Body of pancreas (tissue), 4 donors: ENCODE data around the gene FAM193B. TPM values are rescaled to one million over a fixed set of nuclear protein-coding genes. Genes with fewer than 3 reads are reported as not detected.

Source experiments
- ATAC-seq: fragments of 150-250 bp; one replicate; pipeline ENCODE4 v1.9.1; 2016
- DNase-seq, 4 donors: peaks; one replicate each; pipeline ENCODE4 v3.0.0-alpha.2; 2019
- H3K27ac ChIP-seq, 4 donors: fragments of 200-600 bp; sonication (generic); 1 replicate in 3 of 4; 2 replicates in 1 of 4; pipeline versions ENCODE4 v1.5.1 to v1.6.1; 2016 to 2019; ENCODE audit warnings: mild to moderate bottlenecking in 1 of 4, mixed read lengths in 1 of 4, moderate library complexity in 1 of 4
- H3K27me3 ChIP-seq, 2 donors: fragments of 200-600 bp; sonication (generic); one replicate each; pipeline ENCODE4 v1.6.0; 2016; ENCODE audit warnings: mild to moderate bottlenecking in 1 of 2
- H3K36me3 ChIP-seq, 2 donors: fragments of 200-600 bp; sonication (generic); replicated peaks in 1 of 2; 2 replicates each; pipeline ENCODE4 v1.5.1; 2016; ENCODE audit warnings: low read depth in 2 of 2; ENCODE audit not compliant: insufficient read depth in 1 of 2
- H3K4me1 ChIP-seq: fragments of 200-600 bp; sonication (generic); one replicate; pipeline ENCODE4 v1.6.0; 2016
- H3K4me3 ChIP-seq, 2 donors: fragments of 200-600 bp; sonication (generic); 1 replicate in 1 of 2; 2 replicates in 1 of 2; pipeline ENCODE4 v1.5.1; 2016 to 2019
- H3K9me3 ChIP-seq, 3 donors: fragments of 200-600 bp; sonication (generic); 1 replicate in 2 of 3; 2 replicates in 1 of 3; pipeline ENCODE4 v1.5.1; 2016
- POLR2A ChIP-seq, 3 donors: fragments of 450-650 bp; IDR thresholded peaks; one replicate each; pipeline ENCODE4 v1.6.1; 2016; ENCODE audit warnings: antibody characterized with exemption in 3 of 3, mild to moderate bottlenecking in 2 of 3
- WGBS, 2 donors: methylation state at CpG; one replicate each; pipeline ENCODE4 v1.1.5; 2017; 5-methylcytosine and 5-hydroxymethylcytosine counted together
- intact Hi-C: fragments of 100-400 bp; cut with DNase I; formaldehyde crosslinking; loops from one replicate; pipeline ENCODE4 v1.15.1; 2023
- total RNA-seq, 2 donors: library from RNA; depleted of rRNA; stranded (reverse); fragments of >200 nt; gene quantifications; one replicate each; pipeline ENCODE4 v1.1.0, GENCODE V29; 2016
- TF ChIP-seq, protein P1 (sequence below), 7 experiments: fragments of 450-650 bp in 4 of 7; fragments of 200-600 bp in 3 of 7; sonication (generic) in 3 of 7; IDR thresholded peaks; one replicate each; pipeline ENCODE4 v1.5.1; 2016 to 2019; ENCODE audit warnings: antibody characterized with exemption in 7 of 7

Gene FAM193B
- total RNA-seq, result 100 to 1,000 TPM in 1 of 2 donors, 10 to 100 TPM in 1; 79.9 to 133 TPM

DNA sequence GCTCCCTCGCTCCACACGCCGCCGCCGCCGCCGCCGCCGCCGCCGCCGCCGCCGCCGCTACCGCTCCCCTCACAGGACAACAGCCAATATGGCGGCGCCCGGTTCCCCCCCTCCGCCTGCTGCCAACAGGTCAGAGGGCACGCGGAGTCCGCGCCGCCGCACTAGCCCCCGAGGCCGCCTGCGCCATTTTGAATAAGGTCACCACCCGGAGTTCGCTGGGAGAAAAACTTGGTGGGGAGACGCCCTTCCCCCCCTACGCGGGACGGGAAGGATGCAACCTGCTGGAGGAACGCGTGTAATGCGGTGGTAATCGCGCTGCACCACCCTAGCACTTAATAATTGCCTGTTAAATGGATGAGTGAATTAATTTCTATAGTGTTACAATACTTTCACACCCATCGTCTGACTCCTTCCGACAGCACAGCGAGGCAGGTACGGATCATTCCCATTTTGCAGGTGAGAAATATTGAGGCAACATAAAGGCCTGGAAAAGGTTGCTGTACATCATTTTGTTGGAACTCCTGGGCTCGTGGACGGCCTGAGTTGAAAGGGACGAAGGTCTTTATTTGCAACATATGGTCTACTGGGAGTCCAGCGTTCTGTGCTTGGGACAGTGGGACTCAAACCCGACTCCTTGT lies at the start of gene FAM193B:
FAM193B (minus strand) TSS at position 90 of the 638 bp plus-strand sequence. CDS start 105 bp downstream, outside the sequence.
- no peaks in the 10 kb centered on the region for H3K27me3 ChIP-seq
- ATAC-seq, result peak; percentile 98
- H3K36me3 ChIP-seq, result no peaks in the 10 kb centered on the region
- WGBS, 2 donors, result 4 to 6% methylated on average over 28 to 39 of the region's 49 CpGs
- peak; percentile 95 to 96 (median 96) for DNase-seq
- TF ChIP-seq POLR2A (IDR thresholded peaks at IDR 0.05), result peak in 2 of 3 donors; percentile 5 to 46
- TF ChIP-seq, protein P1, sequence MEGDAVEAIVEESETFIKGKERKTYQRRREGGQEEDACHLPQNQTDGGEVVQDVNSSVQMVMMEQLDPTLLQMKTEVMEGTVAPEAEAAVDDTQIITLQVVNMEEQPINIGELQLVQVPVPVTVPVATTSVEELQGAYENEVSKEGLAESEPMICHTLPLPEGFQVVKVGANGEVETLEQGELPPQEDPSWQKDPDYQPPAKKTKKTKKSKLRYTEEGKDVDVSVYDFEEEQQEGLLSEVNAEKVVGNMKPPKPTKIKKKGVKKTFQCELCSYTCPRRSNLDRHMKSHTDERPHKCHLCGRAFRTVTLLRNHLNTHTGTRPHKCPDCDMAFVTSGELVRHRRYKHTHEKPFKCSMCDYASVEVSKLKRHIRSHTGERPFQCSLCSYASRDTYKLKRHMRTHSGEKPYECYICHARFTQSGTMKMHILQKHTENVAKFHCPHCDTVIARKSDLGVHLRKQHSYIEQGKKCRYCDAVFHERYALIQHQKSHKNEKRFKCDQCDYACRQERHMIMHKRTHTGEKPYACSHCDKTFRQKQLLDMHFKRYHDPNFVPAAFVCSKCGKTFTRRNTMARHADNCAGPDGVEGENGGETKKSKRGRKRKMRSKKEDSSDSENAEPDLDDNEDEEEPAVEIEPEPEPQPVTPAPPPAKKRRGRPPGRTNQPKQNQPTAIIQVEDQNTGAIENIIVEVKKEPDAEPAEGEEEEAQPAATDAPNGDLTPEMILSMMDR (IDR thresholded peaks at IDR 0.05), result peak in 5 of 7 experiments; percentile 6 to 47 (median 31)
- peaks cover 27% of the 10 kb centered on the region for H3K4me1 ChIP-seq
- H3K4me3 ChIP-seq, result peak within 1 kb of the TSS; percentile 83 to 84
- peak within 1 kb of the TSS; percentile 68 to 80 (median 76) for H3K27ac ChIP-seq
- intact Hi-C loops, result loop anchor here (5.0 kb wide), 1 partner anchor 43 kb away; no protein-coding TSS in a partner anchor
- no peaks in the 10 kb centered on the region for H3K9me3 ChIP-seq

DNA sequence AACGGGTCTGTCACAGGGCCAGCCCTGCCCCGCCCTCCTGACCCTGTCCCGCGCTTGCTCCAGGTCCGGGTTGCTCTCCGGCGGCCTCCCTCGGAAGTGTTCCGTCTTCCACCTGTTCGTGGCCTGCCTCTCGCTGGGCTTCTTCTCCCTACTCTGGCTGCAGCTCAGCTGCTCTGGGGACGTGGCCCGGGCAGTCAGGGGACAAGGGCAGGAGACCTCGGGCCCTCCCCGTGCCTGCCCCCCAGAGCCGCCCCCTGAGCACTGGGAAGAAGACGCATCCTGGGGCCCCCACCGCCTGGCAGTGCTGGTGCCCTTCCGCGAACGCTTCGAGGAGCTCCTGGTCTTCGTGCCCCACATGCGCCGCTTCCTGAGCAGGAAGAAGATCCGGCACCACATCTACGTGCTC lies 49.8 kb upstream of the FAM193B start:
- TF ChIP-seq, protein P1 (IDR thresholded peaks at IDR 0.05), result no peak
- TF ChIP-seq POLR2A (IDR thresholded peaks at IDR 0.05), result no peak
- H3K27me3 ChIP-seq, result no peaks in the 10 kb centered on the region
- H3K4me1 ChIP-seq, result peaks cover 33% of the 10 kb centered on the region
- no peak overlapping the region for H3K27ac ChIP-seq
- DNase-seq (no peak), ATAC-seq (no peak)
- no peaks in the 10 kb centered on the region for H3K36me3 ChIP-seq
- intact Hi-C loops, result no loop called here
- 89 to 90% methylated on average over 11 to 18 of the region's 27 CpGs for WGBS, 2 donors
- H3K4me3 ChIP-seq, result no peak overlapping the region
- no peaks in the 10 kb centered on the region for H3K9me3 ChIP-seq

DNA sequence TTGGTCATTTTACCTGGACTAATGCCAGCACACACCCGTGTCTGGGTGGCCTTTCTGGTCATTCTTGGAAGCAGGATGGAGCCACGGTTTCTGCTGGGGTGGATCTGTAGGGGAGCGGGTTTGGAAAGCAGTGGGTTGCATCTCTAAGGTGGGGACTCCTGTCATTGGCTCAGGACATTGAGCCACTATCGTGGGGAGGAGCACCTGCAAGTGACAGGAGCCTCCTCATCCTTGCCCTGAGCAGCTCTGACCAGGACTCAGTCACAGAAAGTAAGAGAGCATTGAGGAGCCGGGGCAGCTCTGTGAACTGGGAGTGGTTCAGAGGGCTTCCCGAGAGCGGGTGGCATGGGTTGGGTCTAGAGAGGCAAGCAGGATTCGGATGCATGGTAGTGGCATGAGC lies 49.3 kb upstream of the FAM193B start:
- WGBS, 2 donors, result 72 to 80% methylated on average over 5 to 8 of the region's 8 CpGs
- peaks cover 36% of the 10 kb centered on the region for H3K4me1 ChIP-seq

DNA sequence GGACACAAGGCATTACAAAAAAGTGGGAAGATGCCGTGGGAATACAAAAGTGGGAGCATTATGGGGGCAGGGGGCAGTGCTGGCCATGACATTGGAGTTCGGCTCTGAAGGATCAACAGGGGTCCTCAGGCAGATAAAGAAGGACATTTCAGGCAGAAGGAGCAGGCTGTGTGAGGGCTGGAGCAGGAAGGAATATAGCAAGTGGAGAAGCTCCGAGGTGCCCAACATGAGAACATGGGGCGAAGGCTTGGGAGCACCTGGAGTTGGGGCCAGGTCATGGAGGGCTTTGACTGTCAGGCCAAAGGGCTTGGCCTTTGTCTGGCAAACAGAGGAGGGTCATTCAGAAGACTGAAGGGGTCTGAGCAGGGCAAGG lies 48.1 kb upstream of the FAM193B start:
- H3K27ac ChIP-seq, result no peak overlapping the region
- no peak overlapping the region for H3K4me3 ChIP-seq
- intact Hi-C loops, result no loop called here
- WGBS, 2 donors, result 81% methylated on average over 4 of the region's 4 CpGs
- no peaks in the 10 kb centered on the region for H3K27me3 ChIP-seq
- ATAC-seq (no peak), DNase-seq (no peak)
- H3K36me3 ChIP-seq, result no peaks in the 10 kb centered on the region
- no peaks in the 10 kb centered on the region for H3K9me3 ChIP-seq
- TF ChIP-seq, protein P1 (IDR thresholded peaks at IDR 0.05), result no peak
- no peak for TF ChIP-seq POLR2A (IDR thresholded peaks at IDR 0.05)
- H3K4me1 ChIP-seq, result peaks cover 38% of the 10 kb centered on the region

More for the DNA sequence above, 49.3 kb upstream of the FAM193B start:
- intact Hi-C loops, result no loop called here
- no peak for ATAC-seq
- TF ChIP-seq, protein P1 (IDR thresholded peaks at IDR 0.05), result no peak
- no peak for TF ChIP-seq POLR2A (IDR thresholded peaks at IDR 0.05)
- no peak for DNase-seq
- Histone ChIP-seq H3K27ac (no peak overlapping the region), H3K27me3 (no peaks in the 10 kb centered on the region), H3K4me3 (no peak overlapping the region), H3K9me3 (no peaks in the 10 kb centered on the region), H3K36me3 (no peaks in the 10 kb centered on the region)
